ENCODE results near the gene ATP5MC3.
A peak's percentile ranks its signal among the peaks of the same experiment; 100 is the strongest.

The ATP5MC3 gene

DNA sequence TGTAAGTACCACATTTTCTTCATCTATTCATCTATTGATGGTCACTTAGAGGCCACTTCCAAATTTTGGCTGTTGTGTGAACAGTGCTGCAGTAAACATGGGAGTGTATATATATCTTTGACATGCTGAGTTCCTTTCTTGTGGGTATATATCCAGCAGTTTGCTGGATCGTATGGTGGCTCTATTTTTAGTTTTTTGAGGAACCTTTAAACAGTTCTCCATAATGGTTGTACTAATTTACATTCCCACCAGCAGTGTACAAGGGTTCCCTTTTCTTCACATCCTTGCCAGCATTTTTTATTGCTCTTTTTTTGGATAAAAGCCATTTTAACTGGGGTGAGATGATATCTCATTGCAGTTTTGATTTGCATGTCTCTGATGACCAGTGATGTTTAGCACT is 7.3 kb upstream of the ATP5MC3 start:
- H3K18ac ChIP-seq (ENCODE audit: low read length) = no peak overlapping the region
- no peak overlapping the region for H3K4ac ChIP-seq (ENCODE audit: low read depth, low read length)
- no peaks in the 10 kb centered on the region for H3K4me1 ChIP-seq (ENCODE audit: control insufficient read depth, low read depth, low read length)
- H3K27ac ChIP-seq (ENCODE audit: low read depth, low read length) = no peak overlapping the region
- H3K4me2 ChIP-seq (ENCODE audit: low read length) = no peak overlapping the region
- H3K79me2 ChIP-seq (ENCODE audit: control insufficient read depth, insufficient read depth, low read length) = no peaks in the 10 kb centered on the region
- no peak overlapping the region for H3K56ac ChIP-seq (ENCODE audit: low read length)
- no peak overlapping the region for H4K5ac ChIP-seq (ENCODE audit: low read length)
- WGBS (ENCODE audit: extremely low coverage, insufficient coverage, low lambda C conversion rate) = no CpG with 5 or more reads among the region's 1 CpG
- H4K8ac ChIP-seq (ENCODE audit: low read depth, low read length) = no peak overlapping the region
- no peak overlapping the region for H3K4me3 ChIP-seq (ENCODE audit: low read length)
- no peak overlapping the region for H2AK5ac ChIP-seq (ENCODE audit: low read length)
- no peak overlapping the region for H2BK120ac ChIP-seq (ENCODE audit: low read depth, low read length)
- H2BK5ac ChIP-seq (ENCODE audit: low read length) = no peak overlapping the region
- no peaks in the 10 kb centered on the region for H3K36me3 ChIP-seq (ENCODE audit: control insufficient read depth, insufficient read depth, low read length)
- H3K27me3 ChIP-seq (ENCODE audit: insufficient read depth, low read length, poor library complexity) = no peaks in the 10 kb centered on the region
- no peak overlapping the region for H3K23ac ChIP-seq (ENCODE audit: low read length)
- no peak for DNase-seq
- H2BK15ac ChIP-seq (replicated peaks; ENCODE audit: low read depth) = no peak overlapping the region
- no peak overlapping the region for H3K9ac ChIP-seq (ENCODE audit: low read length)
- no peaks in the 10 kb centered on the region for H3K79me1 ChIP-seq (ENCODE audit: low read length)

DNA sequence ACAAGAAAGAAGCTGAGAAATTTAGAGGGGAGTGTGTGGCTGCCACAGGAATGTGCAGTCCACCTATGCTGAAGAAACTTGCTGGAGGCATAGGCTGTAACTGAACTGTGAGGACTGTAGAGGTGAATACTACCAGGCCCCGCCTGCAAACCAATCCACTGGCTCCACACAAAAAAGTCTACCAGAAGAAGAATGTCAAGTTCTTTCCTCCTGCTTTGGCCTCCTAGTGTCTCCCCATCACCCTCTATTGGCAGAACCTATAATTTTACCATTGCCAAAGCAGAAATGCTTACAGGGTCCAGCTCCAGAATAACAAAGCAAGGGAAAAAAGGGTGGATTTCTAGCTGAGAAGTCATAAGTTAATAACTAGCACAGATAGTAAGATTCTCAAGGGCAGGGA is 5.9 kb upstream of the ATP5MC3 start:
- Histone ChIP-seq H3K56ac (ENCODE audit: low read length) (no peak overlapping the region), H3K27ac (ENCODE audit: low read depth, low read length) (no peak overlapping the region), H3K36me3 (ENCODE audit: control insufficient read depth, insufficient read depth, low read length) (no peaks in the 10 kb centered on the region), H2BK5ac (ENCODE audit: low read length) (no peak overlapping the region), H2BK120ac (ENCODE audit: low read depth, low read length) (no peak overlapping the region), H3K4me2 (ENCODE audit: low read length) (no peak overlapping the region), H3K4me3 (ENCODE audit: low read length) (no peak overlapping the region), H3K9ac (ENCODE audit: low read length) (no peak overlapping the region), H3K79me2 (ENCODE audit: control insufficient read depth, insufficient read depth, low read length) (no peaks in the 10 kb centered on the region), H4K5ac (ENCODE audit: low read length) (no peak overlapping the region), H3K4me1 (ENCODE audit: control insufficient read depth, low read depth, low read length) (no peaks in the 10 kb centered on the region), H2AK5ac (ENCODE audit: low read length) (no peak overlapping the region), H3K23ac (ENCODE audit: low read length) (no peak overlapping the region), H2BK15ac (replicated peaks; ENCODE audit: low read depth) (no peak overlapping the region), H4K8ac (ENCODE audit: low read depth, low read length) (no peak overlapping the region), H3K79me1 (ENCODE audit: low read length) (no peaks in the 10 kb centered on the region), H3K18ac (ENCODE audit: low read length) (no peak overlapping the region), H3K4ac (ENCODE audit: low read depth, low read length) (no peak overlapping the region), H3K27me3 (ENCODE audit: insufficient read depth, low read length, poor library complexity) (no peaks in the 10 kb centered on the region)
- WGBS (ENCODE audit: extremely low coverage, insufficient coverage, low lambda C conversion rate) = no CpG with 5 or more reads among the region's 1 CpG
- peak; percentile 81 for DNase-seq

DNA sequence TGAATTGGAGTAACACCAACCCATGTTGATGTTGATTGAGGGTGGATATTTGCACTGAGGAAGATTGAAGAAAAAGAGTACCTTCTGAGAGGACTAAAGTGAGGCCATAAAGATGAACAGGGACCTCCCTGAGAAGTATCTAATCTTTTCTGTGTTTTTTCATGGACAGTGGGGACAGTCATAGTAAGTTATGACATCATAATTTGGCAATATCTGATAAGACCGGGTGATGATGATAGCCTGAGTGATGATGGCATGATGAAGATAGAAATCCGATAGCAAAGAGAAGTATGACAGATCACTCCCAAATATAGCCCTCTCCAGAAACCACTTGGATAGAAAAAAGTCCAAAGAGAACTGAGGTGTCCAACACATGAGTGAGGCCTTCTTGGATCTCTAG is 2.2 kb upstream of the ATP5MC3 start:
- Histone ChIP-seq H3K18ac (ENCODE audit: low read length) (no peak overlapping the region), H3K4me2 (ENCODE audit: low read length) (no peak overlapping the region), H3K79me1 (ENCODE audit: low read length) (peaks cover 8% of the 10 kb centered on the region), H3K4me1 (ENCODE audit: control insufficient read depth, low read depth, low read length) (no peaks in the 10 kb centered on the region), H2AK5ac (ENCODE audit: low read length) (no peak overlapping the region), H2BK120ac (ENCODE audit: low read depth, low read length) (no peak overlapping the region), H4K5ac (ENCODE audit: low read length) (no peak overlapping the region), H3K79me2 (ENCODE audit: control insufficient read depth, insufficient read depth, low read length) (peaks cover 22% of the 10 kb centered on the region), H3K27me3 (ENCODE audit: insufficient read depth, low read length, poor library complexity) (no peaks in the 10 kb centered on the region), H3K4ac (ENCODE audit: low read depth, low read length) (no peak overlapping the region), H3K56ac (ENCODE audit: low read length) (no peak overlapping the region), H2BK5ac (ENCODE audit: low read length) (no peak overlapping the region), H3K36me3 (ENCODE audit: control insufficient read depth, insufficient read depth, low read length) (peaks cover 2% of the 10 kb centered on the region), H2BK15ac (replicated peaks; ENCODE audit: low read depth) (no peak overlapping the region), H4K8ac (ENCODE audit: low read depth, low read length) (no peak overlapping the region), H3K27ac (ENCODE audit: low read depth, low read length) (no peak overlapping the region), H3K4me3 (ENCODE audit: low read length) (no peak overlapping the region), H3K23ac (ENCODE audit: low read length) (no peak overlapping the region), H3K9ac (ENCODE audit: low read length) (no peak overlapping the region)
- DNase-seq = no peak
- no CpG with 5 or more reads among the region's 2 CpGs for WGBS (ENCODE audit: extremely low coverage, insufficient coverage, low lambda C conversion rate)

DNA sequence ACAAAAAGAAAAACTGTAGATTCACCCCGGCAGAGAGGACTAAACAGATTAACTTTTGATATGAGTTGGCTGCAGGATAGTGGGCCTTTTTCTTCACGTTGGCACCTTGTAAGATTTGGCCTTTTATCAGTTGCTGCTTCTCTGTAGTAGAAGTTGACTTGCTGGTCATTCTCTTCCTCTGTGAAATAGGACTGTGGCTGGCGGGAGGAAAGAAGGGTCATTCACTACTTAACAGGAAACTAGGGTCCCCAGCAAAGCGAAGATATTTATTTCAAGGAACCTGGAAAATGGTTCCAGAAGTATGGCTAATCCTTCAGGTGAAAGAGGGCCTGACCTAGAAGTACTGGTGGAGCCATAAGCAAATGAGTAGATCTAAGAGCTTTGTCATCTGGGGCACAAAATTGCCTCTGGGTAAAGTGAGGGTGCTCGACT is 383 bp upstream of the ATP5MC3 start:
- no peak overlapping the region for H3K27ac ChIP-seq (ENCODE audit: low read depth, low read length)

DNA sequence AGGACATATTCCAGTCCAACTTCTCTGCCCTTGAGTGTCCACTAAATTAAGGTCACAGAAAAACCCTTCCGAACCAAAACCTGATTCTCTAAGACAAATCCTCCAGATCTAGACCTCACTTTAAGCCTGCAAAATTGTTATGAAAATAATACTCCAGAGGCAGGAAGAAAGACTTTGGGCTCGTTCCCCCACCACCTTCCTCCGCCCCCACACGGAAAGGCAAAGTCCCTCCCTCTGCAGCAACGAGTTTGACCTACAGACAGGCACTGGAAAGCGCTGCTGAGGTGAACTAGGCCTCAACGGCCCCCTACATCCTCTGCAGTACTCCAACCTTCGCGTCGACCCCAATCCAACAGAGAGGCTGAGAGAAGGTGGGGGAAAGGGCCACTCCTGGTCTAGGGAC is 808 bp downstream of the ATP5MC3 start:
- H3K56ac ChIP-seq (ENCODE audit: low read length) = peak overlapping the region; percentile 100
- peak overlapping the region; percentile 100 for H3K9ac ChIP-seq (ENCODE audit: low read length)
- peaks cover 10% of the 10 kb centered on the region for H3K79me1 ChIP-seq (ENCODE audit: low read length)
- peaks cover 2% of the 10 kb centered on the region for H3K36me3 ChIP-seq (ENCODE audit: control insufficient read depth, insufficient read depth, low read length)
- no peak overlapping the region for H4K8ac ChIP-seq (ENCODE audit: low read depth, low read length)
- peak overlapping the region; percentile 99 for H3K4me3 ChIP-seq (ENCODE audit: low read length)
- no peak overlapping the region for H3K18ac ChIP-seq (ENCODE audit: low read length)
- peak overlapping the region; percentile 55 for H2BK5ac ChIP-seq (ENCODE audit: low read length)
- WGBS (ENCODE audit: extremely low coverage, insufficient coverage, low lambda C conversion rate) = no CpG with 5 or more reads among the region's 10 CpGs
- H3K4ac ChIP-seq (ENCODE audit: low read depth, low read length) = no peak overlapping the region
- H3K23ac ChIP-seq (ENCODE audit: low read length) = peak overlapping the region; percentile 89
- no peak overlapping the region for H2BK15ac ChIP-seq (replicated peaks; ENCODE audit: low read depth)
- H3K4me2 ChIP-seq (ENCODE audit: low read length) = peak overlapping the region; percentile 94
- no peak overlapping the region for H4K5ac ChIP-seq (ENCODE audit: low read length)
- H3K27ac ChIP-seq (ENCODE audit: low read depth, low read length) = no peak overlapping the region
- H2AK5ac ChIP-seq (ENCODE audit: low read length) = no peak overlapping the region
- peak; percentile 69 for DNase-seq
- H3K27me3 ChIP-seq (ENCODE audit: insufficient read depth, low read length, poor library complexity) = no peaks in the 10 kb centered on the region
- no peak overlapping the region for H2BK120ac ChIP-seq (ENCODE audit: low read depth, low read length)
- H3K79me2 ChIP-seq (ENCODE audit: control insufficient read depth, insufficient read depth, low read length) = peaks cover 22% of the 10 kb centered on the region
- no peaks in the 10 kb centered on the region for H3K4me1 ChIP-seq (ENCODE audit: control insufficient read depth, low read depth, low read length)

More for the DNA sequence above, 383 bp upstream of the ATP5MC3 start:
- Histone ChIP-seq H2AK5ac (ENCODE audit: low read length) (no peak overlapping the region), H3K18ac (ENCODE audit: low read length) (no peak overlapping the region), H4K8ac (ENCODE audit: low read depth, low read length) (peak overlapping the region; percentile 28), H3K4me1 (ENCODE audit: control insufficient read depth, low read depth, low read length) (no peaks in the 10 kb centered on the region), H3K79me2 (ENCODE audit: control insufficient read depth, insufficient read depth, low read length) (peaks cover 22% of the 10 kb centered on the region), H3K23ac (ENCODE audit: low read length) (no peak overlapping the region), H3K36me3 (ENCODE audit: control insufficient read depth, insufficient read depth, low read length) (peaks cover 2% of the 10 kb centered on the region), H3K4me3 (ENCODE audit: low read length) (no peak overlapping the region), H2BK15ac (replicated peaks; ENCODE audit: low read depth) (no peak overlapping the region), H3K79me1 (ENCODE audit: low read length) (peaks cover 10% of the 10 kb centered on the region), H2BK5ac (ENCODE audit: low read length) (no peak overlapping the region), H3K56ac (ENCODE audit: low read length) (peak overlapping the region; percentile 75), H3K4me2 (ENCODE audit: low read length) (no peak overlapping the region), H3K9ac (ENCODE audit: low read length) (peak overlapping the region; percentile 33), H2BK120ac (ENCODE audit: low read depth, low read length) (no peak overlapping the region), H4K5ac (ENCODE audit: low read length) (peak overlapping the region; percentile 94), H3K4ac (ENCODE audit: low read depth, low read length) (no peak overlapping the region), H3K27me3 (ENCODE audit: insufficient read depth, low read length, poor library complexity) (no peaks in the 10 kb centered on the region)
- no peak for DNase-seq
- no CpG with 5 or more reads among the region's 5 CpGs for WGBS (ENCODE audit: extremely low coverage, insufficient coverage, low lambda C conversion rate)

DNA sequence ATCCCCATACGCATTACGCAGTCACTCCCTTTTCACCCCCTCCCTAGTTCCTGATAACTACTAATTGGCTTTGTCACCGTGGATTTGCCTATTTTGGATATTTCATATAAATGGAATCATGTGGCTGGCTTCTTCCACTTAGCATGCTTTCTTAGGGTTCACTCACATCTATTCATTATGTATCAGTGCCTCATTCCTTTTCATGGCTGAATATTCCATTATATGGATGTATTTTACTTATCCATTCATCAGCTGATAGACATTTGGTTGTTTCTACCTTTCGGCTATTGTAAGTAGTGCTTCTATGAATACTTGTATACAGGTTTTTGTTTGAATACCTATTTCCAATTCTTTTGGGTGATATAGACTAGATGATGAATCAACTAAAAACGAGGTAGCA is 4.9 kb downstream of the ATP5MC3 start:
- no peak overlapping the region for H3K9ac ChIP-seq (ENCODE audit: low read length)
- no peak overlapping the region for H3K56ac ChIP-seq (ENCODE audit: low read length)
- H4K8ac ChIP-seq (ENCODE audit: low read depth, low read length) = no peak overlapping the region
- peaks cover 10% of the 10 kb centered on the region for H3K79me1 ChIP-seq (ENCODE audit: low read length)
- DNase-seq = no peak
- H2BK15ac ChIP-seq (replicated peaks; ENCODE audit: low read depth) = no peak overlapping the region
- no peak overlapping the region for H2BK5ac ChIP-seq (ENCODE audit: low read length)
- H3K4me1 ChIP-seq (ENCODE audit: control insufficient read depth, low read depth, low read length) = no peaks in the 10 kb centered on the region
- no peak overlapping the region for H4K5ac ChIP-seq (ENCODE audit: low read length)
- H3K79me2 ChIP-seq (ENCODE audit: control insufficient read depth, insufficient read depth, low read length) = peaks cover 20% of the 10 kb centered on the region
- H2BK120ac ChIP-seq (ENCODE audit: low read depth, low read length) = no peak overlapping the region
- H3K23ac ChIP-seq (ENCODE audit: low read length) = no peak overlapping the region
- WGBS (ENCODE audit: extremely low coverage, insufficient coverage, low lambda C conversion rate) = no CpG with 5 or more reads among the region's 5 CpGs
- H3K4ac ChIP-seq (ENCODE audit: low read depth, low read length) = no peak overlapping the region
- H3K18ac ChIP-seq (ENCODE audit: low read length) = no peak overlapping the region
- no peak overlapping the region for H3K4me2 ChIP-seq (ENCODE audit: low read length)
- no peak overlapping the region for H3K27ac ChIP-seq (ENCODE audit: low read depth, low read length)
- H3K36me3 ChIP-seq (ENCODE audit: control insufficient read depth, insufficient read depth, low read length) = peaks cover 4% of the 10 kb centered on the region
- no peak overlapping the region for H2AK5ac ChIP-seq (ENCODE audit: low read length)
- H3K27me3 ChIP-seq (ENCODE audit: insufficient read depth, low read length, poor library complexity) = no peaks in the 10 kb centered on the region
- H3K4me3 ChIP-seq (ENCODE audit: low read length) = no peak overlapping the region
